Gastrocnemius medialis (tissue), 4 donors: ENCODE data around the gene ZMYND8. TPM values are rescaled to one million over a fixed set of nuclear protein-coding genes. Genes with fewer than 3 reads are reported as not detected.

ENCODE experiments used
- ATAC-seq, 2 donors: fragments of 150-250 bp; one replicate each; pipeline ENCODE4 v1.9.1; 2016
- DNase-seq, 2 donors: peaks; one replicate each; pipeline ENCODE4 v3.0.0-alpha.2; 2019
- H3K27ac ChIP-seq, 4 donors: fragments of 200-600 bp; sonication (generic); 1 replicate in 1 of 4; 2 replicates in 3 of 4; pipeline ENCODE4 v1.5.1; 2016 to 2018; ENCODE audit warnings: mild to moderate bottlenecking in 2 of 4, moderate library complexity in 1 of 4
- H3K27me3 ChIP-seq, 3 donors: fragments of 200-600 bp; sonication (generic) in 2 of 3; 1 replicate in 1 of 3; 2 replicates in 2 of 3; pipeline versions ENCODE4 v1.5.1 to v1.6.0; 2016 to 2019; ENCODE audit warnings: mild to moderate bottlenecking in 1 of 3, moderate library complexity in 1 of 3
- H3K36me3 ChIP-seq, 2 donors: fragments of 200-600 bp; sonication (generic) in 1 of 2; one replicate each; pipeline ENCODE4 v1.5.1; 2017 to 2018
- H3K4me1 ChIP-seq, 2 donors: fragments of 200-600 bp; sonication (generic) in 1 of 2; one replicate each; pipeline ENCODE4 v1.5.1; 2016 to 2017; ENCODE audit warnings: mild to moderate bottlenecking in 2 of 2
- H3K4me3 ChIP-seq, 4 donors: fragments of 200-600 bp; sonication (generic) in 3 of 4; 1 replicate in 1 of 4; 2 replicates in 3 of 4; pipeline ENCODE4 v1.5.1; 2016 to 2019; ENCODE audit warnings: mild to moderate bottlenecking in 2 of 4
- H3K9me3 ChIP-seq, 3 donors: fragments of 200-600 bp; sonication (generic) in 2 of 3; 1 replicate in 1 of 3; 2 replicates in 2 of 3; pipeline ENCODE4 v1.5.1; 2016 to 2019
- CTCF ChIP-seq, 5 experiments: fragments of 450-650 bp in 3 of 5; fragments of 200-600 bp in 2 of 5; sonication (generic) in 2 of 5; IDR thresholded peaks in 4 of 5; conservative IDR thresholded peaks in 1 of 5; 1 replicate in 4 of 5; 2 replicates in 1 of 5; pipeline ENCODE4 v1.5.1; 2016 to 2019; ENCODE audit warnings: antibody characterized with exemption in 5 of 5, mild to moderate bottlenecking in 3 of 5, moderate library complexity in 3 of 5
- POLR2A ChIP-seq, 2 donors: fragments of 450-650 bp; IDR thresholded peaks; one replicate each; pipeline ENCODE4 v1.6.1; 2017; ENCODE audit warnings: antibody characterized with exemption in 2 of 2, mild to moderate bottlenecking in 2 of 2, moderate library complexity in 2 of 2
- in situ Hi-C, 4 donors: fragments of 200-750 bp; cut with MboI; loops; one replicate each; pipeline versions ENCODE4 v1.15.0 to v1.8.0; 2017; ENCODE audit warnings: low sequenced_read_pairs in 4 of 4
- intact Hi-C: fragments of 100-400 bp; cut with DNase I; formaldehyde crosslinking; loops from one replicate; pipeline ENCODE4 v1.15.1; 2023; ENCODE audit warnings: low total_unique reads
- total RNA-seq, 4 donors: library from RNA; depleted of rRNA; stranded (reverse); fragments of >200 nt; gene quantifications; one replicate each; pipeline versions ENCODE4 v1.1.0 to v1.2.3, GENCODE V29; 2016

The ZMYND8 gene
- total RNA-seq, 4 donors from 2014 or later: 15.1 to 32.2 (median 19.7) TPM

GRCh38 chr20:47231382-47232039 lies 125.0 kb downstream of the ZMYND8 start:
- no peak for ATAC-seq
- intact Hi-C loops (no loop called here), in situ Hi-C loops (no loop called here)
- TF ChIP-seq POLR2A (IDR thresholded peaks at IDR 0.05) (no peak), CTCF (IDR thresholded peaks at IDR 0.05 in 4 of 5, conservative IDR thresholded peaks at IDR 0.05 in 1 of 5) (no peak)
- Histone ChIP-seq H3K9me3 (no peaks in the 10 kb centered on the region), H3K27ac (no peak overlapping the region), H3K4me3 (no peak overlapping the region), H3K4me1 (no peaks in the 10 kb centered on the region), H3K36me3 (peaks cover 0 to 69% of the 10 kb centered on the region in 2 donors), H3K27me3 (no peaks in the 10 kb centered on the region)
- no peak for DNase-seq

- Histone ChIP-seq H3K9me3 (no peaks in the 10 kb centered on the region), H3K4me1 (no peaks in the 10 kb centered on the region), H3K27ac (no peak overlapping the region), H3K4me3 (no peak overlapping the region), H3K36me3 (peaks cover 0 to 71% of the 10 kb centered on the region in 2 donors), H3K27me3 (no peaks in the 10 kb centered on the region)
- DNase-seq (no peak), ATAC-seq (no peak)
- in situ Hi-C loops (no loop called here), intact Hi-C loops (no loop called here)
- no peak for TF ChIP-seq CTCF (IDR thresholded peaks at IDR 0.05 in 4 of 5, conservative IDR thresholded peaks at IDR 0.05 in 1 of 5)
- TF ChIP-seq POLR2A (IDR thresholded peaks at IDR 0.05): no peak
Measured at GRCh38 chr20:47230811-47231256, 125.7 kb downstream of the ZMYND8 start.

GRCh38 chr20:47228654-47229053 lies 127.8 kb downstream of the ZMYND8 start:
- ATAC-seq (no peak), DNase-seq (no peak)
- H3K9me3 ChIP-seq: no peaks in the 10 kb centered on the region
- no peak overlapping the region for H3K4me3 ChIP-seq
- H3K36me3 ChIP-seq: peaks cover 0 to 69% of the 10 kb centered on the region in 2 donors
- in situ Hi-C loops (no loop called here), intact Hi-C loops (no loop called here)
- no peaks in the 10 kb centered on the region for H3K27me3 ChIP-seq
- no peaks in the 10 kb centered on the region for H3K4me1 ChIP-seq
- H3K27ac ChIP-seq: no peak overlapping the region
- TF ChIP-seq CTCF (IDR thresholded peaks at IDR 0.05 in 4 of 5, conservative IDR thresholded peaks at IDR 0.05 in 1 of 5): no peak
- TF ChIP-seq POLR2A (IDR thresholded peaks at IDR 0.05): no peak

- Histone ChIP-seq H3K27ac (no peak overlapping the region), H3K4me3 (no peak overlapping the region), H3K9me3 (no peaks in the 10 kb centered on the region), H3K27me3 (no peaks in the 10 kb centered on the region), H3K36me3 (peaks cover 0 to 74% of the 10 kb centered on the region in 2 donors), H3K4me1 (no peaks in the 10 kb centered on the region)
- no peak for ATAC-seq
- intact Hi-C loops: no loop called here
- in situ Hi-C loops: no loop called here
- TF ChIP-seq POLR2A (IDR thresholded peaks at IDR 0.05): no peak
- TF ChIP-seq CTCF (IDR thresholded peaks at IDR 0.05 in 4 of 5, conservative IDR thresholded peaks at IDR 0.05 in 1 of 5): no peak
- DNase-seq: no peak
Measured at GRCh38 chr20:47227576-47227975, 128.9 kb downstream of the ZMYND8 start.

GRCh38 chr20:47227119-47227518 lies 129.4 kb downstream of the ZMYND8 start:
- DNase-seq: no peak
- intact Hi-C loops: no loop called here
- in situ Hi-C loops: no loop called here
- no peaks in the 10 kb centered on the region for H3K9me3 ChIP-seq
- ATAC-seq: no peak
- peaks cover 0 to 78% of the 10 kb centered on the region in 2 donors for H3K36me3 ChIP-seq
- H3K27me3 ChIP-seq: no peaks in the 10 kb centered on the region
- no peak overlapping the region for H3K4me3 ChIP-seq
- H3K27ac ChIP-seq: no peak overlapping the region
- no peaks in the 10 kb centered on the region for H3K4me1 ChIP-seq
- TF ChIP-seq POLR2A (IDR thresholded peaks at IDR 0.05) (no peak), CTCF (IDR thresholded peaks at IDR 0.05 in 4 of 5, conservative IDR thresholded peaks at IDR 0.05 in 1 of 5) (no peak)
